Neural progenitor cell (in vitro differentiated cells): ENCODE measurements around the gene FAM131C. TPM values are rescaled to one million over a fixed set of nuclear protein-coding genes. Genes with fewer than 3 reads are reported as not detected.

Experiments used
- DNase-seq: peaks from one replicate; pipeline ENCODE4 v3.0.0-alpha.2; 2016; ENCODE audit warnings: low spot score
- H2AFZ ChIP-seq: fragments of 200-600 bp; sonication (generic); replicated peaks from 2 replicates; pipeline ENCODE4 v1.6.1; 2016; ENCODE audit warnings: antibody characterized with exemption
- H3F3A ChIP-seq: fragments of 200-600 bp; sonication (generic); 2 replicates; pipeline ENCODE4 v1.6.1; 2016; ENCODE audit warnings: antibody characterized with exemption, low read depth
- H3K27ac ChIP-seq: fragments of 200-600 bp; sonication (generic); 2 replicates; pipeline ENCODE4 v1.5.1; 2016; ENCODE audit warnings: mild to moderate bottlenecking
- H3K27me3 ChIP-seq: fragments of 200-600 bp; sonication (generic); 2 replicates; pipeline ENCODE4 v1.6.1; 2016; ENCODE audit warnings: mild to moderate bottlenecking, moderate library complexity
- H3K36me3 ChIP-seq: fragments of 200-600 bp; sonication (generic); 2 replicates; pipeline ENCODE4 v1.5.1; 2016
- H3K4me1 ChIP-seq: fragments of 200-600 bp; sonication (generic); 2 replicates; pipeline ENCODE4 v1.6.1; 2016; ENCODE audit warnings: mixed run types
- H3K4me2 ChIP-seq: fragments of 200-600 bp; sonication (generic); 2 replicates; pipeline ENCODE4 v1.6.1; 2016
- H3K4me3 ChIP-seq: fragments of 200-600 bp; sonication (generic); 2 replicates; pipeline ENCODE4 v1.5.1; 2016
- H3K79me2 ChIP-seq: fragments of 200-600 bp; sonication (generic); 2 replicates; pipeline ENCODE4 v1.6.1; 2016; ENCODE audit warnings: low read depth
- H3K9ac ChIP-seq: fragments of 200-600 bp; sonication (generic); 2 replicates; pipeline ENCODE4 v1.6.1; 2016
- H3K9me3 ChIP-seq: fragments of 200-600 bp; sonication (generic); 2 replicates; pipeline ENCODE4 v1.5.1; 2016; ENCODE audit warnings: low read depth
- H4K20me1 ChIP-seq: fragments of 200-600 bp; sonication (generic); 2 replicates; pipeline ENCODE4 v1.6.1; 2016; ENCODE audit warnings: low read depth
- H3K27ac Mint-ChIP-seq: 3 replicates; pipeline ENCODE4 v1.8.0; 2021; ENCODE audit warnings: mixed read lengths
- H3K27me3 Mint-ChIP-seq: 2 replicates; pipeline ENCODE4 v1.8.0; 2022; ENCODE audit warnings: low read depth, mild to moderate bottlenecking, inconsistent platforms, moderate library complexity, mixed read lengths; ENCODE audit not compliant: insufficient read depth
- H3K36me3 Mint-ChIP-seq: 3 replicates; pipeline ENCODE4 v1.8.0; 2021; ENCODE audit warnings: mixed read lengths
- H3K4me1 Mint-ChIP-seq: 3 replicates; pipeline ENCODE4 v1.8.0; 2021; ENCODE audit warnings: mixed read lengths
- H3K4me3 Mint-ChIP-seq: 3 replicates; pipeline ENCODE4 v1.8.0; 2021; ENCODE audit warnings: mild to moderate bottlenecking, moderate library complexity, mixed read lengths
- H3K9me3 Mint-ChIP-seq: 3 replicates; pipeline ENCODE4 v1.8.0; 2020; ENCODE audit warnings: mixed read lengths
- EZH2 ChIP-seq: fragments of 200-600 bp; sonication (generic); IDR thresholded peaks from 2 replicates; pipeline ENCODE4 v1.6.1; 2017; ENCODE audit warnings: antibody characterized with exemption, mild to moderate bottlenecking, moderate library complexity
- EZH2phosphoT487 ChIP-seq: fragments of 200-600 bp; sonication (generic); IDR thresholded peaks from 2 replicates; pipeline ENCODE4 v1.6.1; 2017; ENCODE audit warnings: antibody characterized with exemption
- total RNA-seq: library from RNA; depleted of rRNA; stranded (reverse); fragments of >200 nt; gene quantifications from 2 replicates; pipeline ENCODE4 v1.2.3, GENCODE V29; 2015; ENCODE audit warnings: low replicate concordance
- TF ChIP-seq, protein P1 (sequence below): fragments of 200-600 bp; sonication (generic); IDR thresholded peaks from 2 replicates; pipeline ENCODE4 v1.5.1; 2017; ENCODE audit warnings: antibody characterized with exemption, mild to moderate bottlenecking

The FAM131C gene
- total RNA-seq, 1 donor from 2014 or later = 0.13 TPM

DNA sequence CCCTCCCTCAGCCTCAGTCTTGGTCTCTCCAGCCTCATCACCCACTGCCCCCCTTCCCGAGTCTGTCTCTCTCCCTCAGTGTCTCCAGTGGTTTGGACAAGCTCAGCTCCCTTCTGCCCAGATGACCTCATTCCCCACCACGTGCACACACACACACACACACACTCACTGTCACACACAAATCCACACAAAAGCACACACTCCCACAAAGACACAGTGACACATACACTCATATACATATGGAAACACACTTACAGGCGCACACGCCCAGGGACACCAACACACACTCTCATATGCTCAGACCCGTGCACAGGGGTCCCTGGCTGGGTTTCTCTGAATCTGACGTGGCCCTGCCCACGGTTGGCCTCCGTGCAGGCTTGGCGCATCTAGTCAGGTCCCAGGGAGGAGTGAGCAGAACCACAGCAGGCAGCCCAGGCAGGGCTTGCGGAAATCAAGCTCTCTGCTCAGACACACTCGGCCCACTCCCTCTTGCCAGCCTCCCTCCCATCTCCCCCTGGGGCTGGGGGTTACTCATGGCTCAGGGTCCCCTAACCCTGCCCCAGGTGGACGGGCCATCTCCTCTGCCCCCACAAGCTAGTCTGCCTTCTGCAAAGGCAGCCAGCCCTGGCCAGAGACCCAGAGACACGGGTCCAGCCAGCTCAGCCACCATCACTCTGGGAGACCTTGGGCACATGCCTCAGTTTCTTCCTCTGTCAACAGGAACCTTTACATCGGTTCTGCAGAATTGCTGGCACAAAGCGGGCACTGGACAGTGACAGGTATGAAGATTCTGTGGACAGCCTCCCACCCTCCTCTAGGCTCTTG lies 38.5 kb upstream of the FAM131C start:
- H3K27ac Mint-ChIP-seq = peak overlapping the region; percentile 81

DNA sequence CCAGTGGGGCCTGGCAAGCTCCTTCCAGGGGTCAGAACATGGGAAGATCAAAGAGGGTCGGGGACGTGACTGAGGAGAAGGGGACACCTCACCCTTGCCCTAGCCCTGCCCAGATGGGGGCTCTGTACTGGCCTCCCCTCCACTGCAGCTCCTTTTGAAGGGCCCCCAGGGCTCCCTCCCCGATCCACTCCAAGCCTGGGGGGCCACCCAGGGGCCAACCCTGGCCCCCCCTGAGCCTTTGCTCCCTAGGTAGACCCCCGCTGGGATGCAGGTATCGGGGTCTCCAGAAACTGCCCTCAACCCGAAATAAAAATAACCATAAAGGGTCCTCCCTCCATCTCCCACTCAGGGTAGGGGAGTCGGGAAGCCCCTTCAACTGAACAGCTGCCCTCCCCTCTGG lies 37.4 kb upstream of the FAM131C start:
- H3K9me3 Mint-ChIP-seq = peaks cover 20% of the 10 kb centered on the region
- H3K9me3 ChIP-seq = peaks cover 5% of the 10 kb centered on the region
- H3K36me3 Mint-ChIP-seq = no peaks in the 10 kb centered on the region
- H4K20me1 ChIP-seq = no peaks in the 10 kb centered on the region
- no peak overlapping the region for H3K4me2 ChIP-seq
- no peak overlapping the region for H3K4me3 Mint-ChIP-seq
- H3K27me3 ChIP-seq = no peaks in the 10 kb centered on the region
- DNase-seq = no peak
- H2AFZ ChIP-seq = no peak overlapping the region
- peaks cover 30% of the 10 kb centered on the region for H3K4me1 ChIP-seq
- H3K27me3 Mint-ChIP-seq = peaks cover 22% of the 10 kb centered on the region
- H3F3A ChIP-seq = peaks cover 8% of the 10 kb centered on the region
- no peak overlapping the region for H3K27ac Mint-ChIP-seq
- H3K36me3 ChIP-seq = no peaks in the 10 kb centered on the region
- peaks cover 54% of the 10 kb centered on the region for H3K4me1 Mint-ChIP-seq
- TF ChIP-seq, protein P1, sequence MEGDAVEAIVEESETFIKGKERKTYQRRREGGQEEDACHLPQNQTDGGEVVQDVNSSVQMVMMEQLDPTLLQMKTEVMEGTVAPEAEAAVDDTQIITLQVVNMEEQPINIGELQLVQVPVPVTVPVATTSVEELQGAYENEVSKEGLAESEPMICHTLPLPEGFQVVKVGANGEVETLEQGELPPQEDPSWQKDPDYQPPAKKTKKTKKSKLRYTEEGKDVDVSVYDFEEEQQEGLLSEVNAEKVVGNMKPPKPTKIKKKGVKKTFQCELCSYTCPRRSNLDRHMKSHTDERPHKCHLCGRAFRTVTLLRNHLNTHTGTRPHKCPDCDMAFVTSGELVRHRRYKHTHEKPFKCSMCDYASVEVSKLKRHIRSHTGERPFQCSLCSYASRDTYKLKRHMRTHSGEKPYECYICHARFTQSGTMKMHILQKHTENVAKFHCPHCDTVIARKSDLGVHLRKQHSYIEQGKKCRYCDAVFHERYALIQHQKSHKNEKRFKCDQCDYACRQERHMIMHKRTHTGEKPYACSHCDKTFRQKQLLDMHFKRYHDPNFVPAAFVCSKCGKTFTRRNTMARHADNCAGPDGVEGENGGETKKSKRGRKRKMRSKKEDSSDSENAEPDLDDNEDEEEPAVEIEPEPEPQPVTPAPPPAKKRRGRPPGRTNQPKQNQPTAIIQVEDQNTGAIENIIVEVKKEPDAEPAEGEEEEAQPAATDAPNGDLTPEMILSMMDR = no peak
- TF ChIP-seq EZH2phosphoT487 = no peak
- TF ChIP-seq EZH2 = no peak
- H3K27ac ChIP-seq = no peak overlapping the region
- no peak overlapping the region for H3K4me3 ChIP-seq
- H3K79me2 ChIP-seq = no peaks in the 10 kb centered on the region
- no peak overlapping the region for H3K9ac ChIP-seq

More for the DNA sequence above, 38.5 kb upstream of the FAM131C start:
- no peaks in the 10 kb centered on the region for H3K36me3 Mint-ChIP-seq
- H3K27me3 Mint-ChIP-seq = peaks cover 20% of the 10 kb centered on the region
- H3K4me1 ChIP-seq = peaks cover 39% of the 10 kb centered on the region
- H3K9me3 ChIP-seq = peaks cover 5% of the 10 kb centered on the region
- no peak overlapping the region for H3K4me2 ChIP-seq
- H3K36me3 ChIP-seq = no peaks in the 10 kb centered on the region
- H4K20me1 ChIP-seq = no peaks in the 10 kb centered on the region
- H3K79me2 ChIP-seq = no peaks in the 10 kb centered on the region
- peaks cover 57% of the 10 kb centered on the region for H3K4me1 Mint-ChIP-seq
- peaks cover 20% of the 10 kb centered on the region for H3K9me3 Mint-ChIP-seq
- H3K27ac ChIP-seq = no peak overlapping the region
- H2AFZ ChIP-seq = no peak overlapping the region
- peak overlapping the region; percentile 4 for H3K4me3 Mint-ChIP-seq
- no peak overlapping the region for H3K9ac ChIP-seq
- peaks cover 19% of the 10 kb centered on the region for H3F3A ChIP-seq
- H3K27me3 ChIP-seq = no peaks in the 10 kb centered on the region
- no peak for DNase-seq
- no peak overlapping the region for H3K4me3 ChIP-seq
- TF ChIP-seq EZH2 (no peak), EZH2phosphoT487 (no peak)
- TF ChIP-seq, protein P1 = no peak

DNA sequence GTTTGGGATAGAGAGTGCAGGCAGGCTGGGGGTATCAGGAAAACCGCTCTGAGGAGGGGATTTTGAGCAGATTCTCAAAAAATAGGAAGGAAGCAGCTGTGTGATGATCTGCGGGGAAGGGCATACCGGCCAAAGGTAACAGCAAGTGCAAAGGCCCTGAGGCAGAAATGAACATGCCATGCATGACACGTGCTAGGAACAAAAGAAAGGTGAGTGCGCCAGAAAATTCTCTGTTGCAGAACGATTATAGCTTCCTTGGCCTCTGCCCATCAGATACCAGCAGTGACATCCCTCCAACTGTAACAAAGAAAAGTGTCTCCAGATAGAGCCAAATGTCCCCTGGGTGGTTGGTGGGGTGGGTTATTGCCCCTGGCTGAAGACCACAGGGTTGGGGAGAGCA lies 37.0 kb upstream of the FAM131C start:
- Mint-ChIP-seq H3K4me3 (peak overlapping the region; percentile 54), H3K27ac (no peak overlapping the region), H3K4me1 (peaks cover 50% of the 10 kb centered on the region), H3K9me3 (peaks cover 20% of the 10 kb centered on the region), H3K27me3 (peaks cover 22% of the 10 kb centered on the region), H3K36me3 (no peaks in the 10 kb centered on the region)
- Histone ChIP-seq H3K9ac (no peak overlapping the region), H3K9me3 (peaks cover 5% of the 10 kb centered on the region), H3K4me2 (no peak overlapping the region), H3K4me1 (peaks cover 30% of the 10 kb centered on the region), H2AFZ (no peak overlapping the region), H3F3A (peaks cover 6% of the 10 kb centered on the region), H3K79me2 (no peaks in the 10 kb centered on the region), H3K27ac (no peak overlapping the region), H3K4me3 (no peak overlapping the region), H3K27me3 (no peaks in the 10 kb centered on the region), H4K20me1 (no peaks in the 10 kb centered on the region), H3K36me3 (no peaks in the 10 kb centered on the region)
- no peak for DNase-seq
- TF ChIP-seq EZH2phosphoT487 (no peak), EZH2 (no peak)
- TF ChIP-seq, protein P1 = no peak
